ENCODE measurements around the gene DIS3L2.

- no peak for TF ChIP-seq POLR2AphosphoS5 (IDR thresholded peaks at IDR 0.05; ENCODE audit: low read depth, low read length)
- TF ChIP-seq POLR2A (IDR thresholded peaks at IDR 0.05; ENCODE audit: low read depth, low read length), result no peak
Measured at GRCh38 chr2:232219496-232219870, 258.0 kb downstream of the DIS3L2 start.

Data from GM12892 (cell line).